ENCODE data around the gene VWA8. TPM values are rescaled to one million over a fixed set of nuclear protein-coding genes. Genes with fewer than 3 reads are reported as not detected.
"Not testable (repeated sequence)": the region's sequence is repeated elsewhere in the genome, so short reads cannot be mapped to it uniquely, and the experiment has no call there.

The VWA8 gene
- total RNA-seq, 1 donor from 2014 or later = 12.2 TPM

DNA sequence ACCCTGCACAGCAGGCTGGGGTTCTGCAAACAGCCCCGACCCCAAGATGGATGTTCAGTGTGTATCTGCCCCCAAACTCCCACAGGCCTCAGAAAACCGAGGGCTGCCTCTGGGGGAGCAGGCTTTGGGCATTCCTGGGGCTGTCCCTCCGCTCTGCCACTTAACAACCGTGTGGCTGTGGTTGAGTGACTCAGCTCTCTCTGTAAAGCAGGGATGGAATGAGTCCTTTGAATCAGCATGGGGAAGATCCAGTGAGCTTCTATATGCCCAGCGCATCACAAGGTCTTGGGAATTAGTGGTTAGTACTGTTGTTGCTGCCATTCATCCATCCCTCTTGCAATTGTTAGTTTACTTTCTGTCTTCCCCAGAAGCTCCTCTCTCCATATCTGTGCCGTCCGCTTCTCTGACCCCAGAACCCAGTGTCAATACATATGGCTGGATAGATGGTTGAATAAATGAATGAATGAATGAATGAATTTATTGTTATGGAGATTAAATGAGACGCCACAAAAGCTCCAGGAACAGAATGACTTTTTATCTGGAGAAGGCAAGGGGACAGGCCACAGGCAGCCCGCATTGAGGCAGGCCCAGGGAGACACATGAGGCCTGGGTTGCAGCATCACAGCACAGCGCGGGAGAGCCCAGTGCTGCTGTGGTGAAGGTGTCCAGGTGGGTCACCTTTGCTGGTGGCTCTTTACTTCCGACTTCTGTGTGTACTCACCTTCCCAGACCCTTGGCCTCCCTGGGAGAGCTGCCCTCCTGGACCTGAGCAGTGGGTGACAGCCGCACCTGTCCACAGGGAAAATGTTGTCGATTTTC lies 414.3 kb downstream of the VWA8 start:
- Mint-ChIP-seq H3K9me3 (ENCODE audit: low read depth) (no peaks in the 10 kb centered on the region), H3K27me3 (ENCODE audit: low read depth) (no peaks in the 10 kb centered on the region), H3K4me1 (ENCODE audit: low read depth) (peaks cover 14% of the 10 kb centered on the region), H3K36me3 (ENCODE audit: low read depth) (no peaks in the 10 kb centered on the region), H3K4me3 (ENCODE audit: unreplicated experiment) (no peak overlapping the region), H3K27ac (ENCODE audit: unreplicated experiment) (no peak overlapping the region)
- TF ChIP-seq, protein P1, sequence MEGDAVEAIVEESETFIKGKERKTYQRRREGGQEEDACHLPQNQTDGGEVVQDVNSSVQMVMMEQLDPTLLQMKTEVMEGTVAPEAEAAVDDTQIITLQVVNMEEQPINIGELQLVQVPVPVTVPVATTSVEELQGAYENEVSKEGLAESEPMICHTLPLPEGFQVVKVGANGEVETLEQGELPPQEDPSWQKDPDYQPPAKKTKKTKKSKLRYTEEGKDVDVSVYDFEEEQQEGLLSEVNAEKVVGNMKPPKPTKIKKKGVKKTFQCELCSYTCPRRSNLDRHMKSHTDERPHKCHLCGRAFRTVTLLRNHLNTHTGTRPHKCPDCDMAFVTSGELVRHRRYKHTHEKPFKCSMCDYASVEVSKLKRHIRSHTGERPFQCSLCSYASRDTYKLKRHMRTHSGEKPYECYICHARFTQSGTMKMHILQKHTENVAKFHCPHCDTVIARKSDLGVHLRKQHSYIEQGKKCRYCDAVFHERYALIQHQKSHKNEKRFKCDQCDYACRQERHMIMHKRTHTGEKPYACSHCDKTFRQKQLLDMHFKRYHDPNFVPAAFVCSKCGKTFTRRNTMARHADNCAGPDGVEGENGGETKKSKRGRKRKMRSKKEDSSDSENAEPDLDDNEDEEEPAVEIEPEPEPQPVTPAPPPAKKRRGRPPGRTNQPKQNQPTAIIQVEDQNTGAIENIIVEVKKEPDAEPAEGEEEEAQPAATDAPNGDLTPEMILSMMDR (IDR thresholded peaks at IDR 0.05) = no peak
- DNase-seq (ENCODE audit: low spot score) = no peak

DNA sequence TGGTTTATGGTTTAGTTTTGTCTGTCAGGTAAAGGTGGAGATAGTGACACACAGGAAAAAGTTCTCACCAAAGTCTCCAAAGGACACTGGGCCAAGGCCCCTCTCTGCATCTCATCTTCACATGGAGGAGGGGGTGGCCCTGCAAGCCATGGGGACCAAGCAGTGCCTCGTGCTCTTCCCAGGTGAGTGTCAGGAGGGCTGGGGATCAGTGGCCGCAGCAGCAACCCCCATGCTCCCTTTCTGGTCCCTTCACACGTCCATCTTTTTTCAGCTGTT lies 415.5 kb downstream of the VWA8 start:
- DNase-seq (ENCODE audit: low spot score) = no peak
- Mint-ChIP-seq H3K36me3 (ENCODE audit: low read depth) (no peaks in the 10 kb centered on the region), H3K4me1 (ENCODE audit: low read depth) (peaks cover 14% of the 10 kb centered on the region), H3K27ac (ENCODE audit: unreplicated experiment) (no peak overlapping the region), H3K4me3 (ENCODE audit: unreplicated experiment) (no peak overlapping the region), H3K9me3 (ENCODE audit: low read depth) (no peaks in the 10 kb centered on the region), H3K27me3 (ENCODE audit: low read depth) (peaks cover 2% of the 10 kb centered on the region)
- TF ChIP-seq, protein P1 (IDR thresholded peaks at IDR 0.05) = no peak

DNA sequence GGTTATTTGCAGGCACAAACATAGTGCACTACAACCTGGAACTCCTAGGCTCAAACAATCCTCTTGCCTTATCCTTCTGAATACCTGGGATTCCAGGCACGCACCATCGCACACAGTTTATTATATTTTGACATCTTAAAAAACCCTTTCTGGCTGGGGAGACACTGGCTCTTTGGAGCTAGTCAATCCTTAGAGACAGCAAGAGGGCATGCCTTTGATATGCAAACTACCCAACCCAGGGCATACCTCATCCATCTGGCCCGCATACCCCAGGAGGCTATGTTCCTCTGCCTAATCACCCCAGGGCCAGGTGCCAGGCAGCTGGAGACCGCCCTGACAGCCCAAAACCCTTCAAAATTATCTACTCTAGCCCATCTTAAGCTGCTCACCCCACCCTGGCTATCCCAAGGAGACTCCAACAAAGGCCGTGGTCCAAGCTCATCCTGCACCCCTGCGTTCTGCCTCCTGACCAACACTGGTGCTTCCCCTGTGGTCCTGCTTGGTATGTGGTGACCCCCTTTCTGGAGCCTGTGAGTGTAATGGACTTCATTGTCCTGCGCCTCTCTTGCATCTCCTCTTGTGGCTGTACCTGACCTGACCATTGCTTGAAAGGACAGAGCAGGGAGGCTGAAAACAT lies 417.1 kb downstream of the VWA8 start:
- TF ChIP-seq, protein P1 (IDR thresholded peaks at IDR 0.05) = no peak
- H3K27me3 Mint-ChIP-seq (ENCODE audit: low read depth) = peaks cover 8% of the 10 kb centered on the region
- H3K9me3 Mint-ChIP-seq (ENCODE audit: low read depth) = no peaks in the 10 kb centered on the region
- no peak for DNase-seq (ENCODE audit: low spot score)
- no peak overlapping the region for H3K27ac Mint-ChIP-seq (ENCODE audit: unreplicated experiment)
- peaks cover 1% of the 10 kb centered on the region for H3K36me3 Mint-ChIP-seq (ENCODE audit: low read depth)
- H3K4me3 Mint-ChIP-seq (ENCODE audit: unreplicated experiment) = no peak overlapping the region
- peaks cover 14% of the 10 kb centered on the region for H3K4me1 Mint-ChIP-seq (ENCODE audit: low read depth)

DNA sequence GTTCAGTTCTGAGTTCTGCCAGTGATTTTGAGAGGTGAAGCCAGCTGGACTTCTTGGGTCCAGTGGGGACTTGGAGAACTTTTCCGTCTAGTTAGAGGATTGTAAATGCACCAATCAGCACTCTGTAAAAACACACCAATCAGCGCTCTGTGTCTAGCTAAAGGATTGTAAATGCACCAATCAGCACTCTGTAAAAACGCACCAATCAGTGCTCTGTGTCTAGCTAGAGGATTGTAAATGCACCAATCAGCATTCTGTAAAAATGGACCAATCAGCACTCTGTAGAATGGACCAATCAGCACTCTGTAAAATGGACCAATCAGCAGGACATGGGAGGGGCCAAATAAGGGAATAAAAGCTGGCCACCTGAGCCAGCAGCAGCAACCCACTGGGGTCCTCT lies 418.1 kb downstream of the VWA8 start:
- H3K9me3 Mint-ChIP-seq (ENCODE audit: low read depth); DNase-seq (ENCODE audit: low spot score); H3K4me3 Mint-ChIP-seq (ENCODE audit: unreplicated experiment); H3K36me3 Mint-ChIP-seq (ENCODE audit: low read depth); H3K27ac Mint-ChIP-seq (ENCODE audit: unreplicated experiment): not testable (repeated sequence)
- peaks cover 13% of the 10 kb centered on the region for H3K27me3 Mint-ChIP-seq (ENCODE audit: low read depth)
- H3K4me1 Mint-ChIP-seq (ENCODE audit: low read depth) = peaks cover 12% of the 10 kb centered on the region

DNA sequence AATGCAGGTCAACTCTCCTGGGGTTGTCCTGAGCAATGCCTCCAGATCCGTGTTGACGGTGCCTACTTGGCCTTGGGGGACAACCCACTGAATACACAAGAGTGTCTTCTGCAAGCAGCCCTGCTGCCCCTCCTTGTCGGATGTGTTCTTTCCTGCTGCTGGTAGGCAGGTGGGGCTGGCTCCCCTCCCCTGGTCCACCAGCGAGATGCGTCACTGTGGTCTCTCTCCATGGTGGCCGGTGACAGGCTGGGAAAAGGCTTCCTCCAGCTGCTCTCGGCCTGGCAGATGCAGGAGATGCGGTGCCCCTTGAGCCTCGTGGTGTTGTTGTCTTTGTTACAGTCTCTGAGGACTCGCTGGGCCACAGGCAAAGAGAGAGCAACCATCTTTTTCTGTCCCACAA lies 418.6 kb downstream of the VWA8 start:
- DNase-seq (ENCODE audit: low spot score) = no peak
- peaks cover 14% of the 10 kb centered on the region for H3K27me3 Mint-ChIP-seq (ENCODE audit: low read depth)
- peaks cover 1% of the 10 kb centered on the region for H3K36me3 Mint-ChIP-seq (ENCODE audit: low read depth)
- H3K4me3 Mint-ChIP-seq (ENCODE audit: unreplicated experiment) = no peak overlapping the region
- TF ChIP-seq, protein P1 (IDR thresholded peaks at IDR 0.05) = no peak
- H3K9me3 Mint-ChIP-seq (ENCODE audit: low read depth) = no peaks in the 10 kb centered on the region
- H3K4me1 Mint-ChIP-seq (ENCODE audit: low read depth) = peaks cover 7% of the 10 kb centered on the region
- H3K27ac Mint-ChIP-seq (ENCODE audit: unreplicated experiment) = no peak overlapping the region
